HG03045 (cell line): ENCODE measurements around the gene PIP4K2A.
"Not testable (repeated sequence)": the region's sequence is repeated elsewhere in the genome, so short reads cannot be mapped to it uniquely, and the experiment has no call there.

Experiments
- ATAC-seq: cut with Tn5 transposase; IDR thresholded peaks from one replicate; pipeline ENCODE4 v1.9.1; 2021; ENCODE audit warnings: mild to moderate bottlenecking, moderate library complexity; ENCODE audit not compliant: unreplicated experiment

The PIP4K2A gene

GRCh38 chr10:22531441-22531840 is 182.9 kb downstream of the PIP4K2A start:
- ATAC-seq, result no peak

DNA sequence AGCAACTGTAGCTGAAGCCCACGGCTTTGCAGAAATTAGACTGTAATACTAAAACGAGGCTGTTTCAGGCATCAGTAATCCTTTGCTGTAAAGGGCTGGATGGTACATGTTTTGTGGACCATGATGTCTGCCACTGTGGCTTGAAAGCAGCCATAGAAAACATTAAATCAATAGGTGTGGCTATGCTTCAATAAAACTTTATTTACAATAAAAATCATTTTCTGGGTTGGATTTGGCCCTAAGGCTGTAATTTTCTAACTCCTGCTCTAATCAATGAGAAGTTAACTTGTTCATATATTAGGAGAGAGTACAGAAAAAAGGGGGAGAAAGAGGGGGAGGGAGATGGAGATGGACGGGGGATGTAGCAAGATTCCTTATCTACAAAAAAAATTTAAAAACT is 183.4 kb downstream of the PIP4K2A start:
- ATAC-seq, result no peak

DNA sequence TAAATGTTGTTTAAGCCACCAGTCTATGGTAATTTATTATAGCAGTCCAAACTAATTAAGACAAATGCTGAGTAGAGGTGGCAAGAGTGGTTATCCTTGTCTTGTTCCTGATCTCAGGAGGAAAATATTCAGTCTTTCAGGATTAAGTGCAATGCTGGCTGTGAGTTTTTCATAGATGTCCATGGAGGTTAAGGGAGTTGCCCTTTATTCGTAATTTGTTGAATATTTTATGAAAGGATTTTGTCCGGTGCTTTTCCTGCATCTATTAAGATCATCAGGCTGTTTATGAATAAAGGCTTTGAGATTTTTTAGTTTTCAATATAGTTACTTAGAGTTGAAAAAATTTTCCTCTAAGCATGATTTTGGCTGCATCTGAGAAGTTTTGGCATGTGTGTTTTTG is 186.9 kb downstream of the PIP4K2A start:
- no peak for ATAC-seq

- not testable (repeated sequence) for ATAC-seq
Observed at GRCh38 chr10:22524333-22524732, 190.0 kb downstream of the PIP4K2A start.

- not testable (repeated sequence) for ATAC-seq
Observed at GRCh38 chr10:22520645-22521044, 193.7 kb downstream of the PIP4K2A start.

DNA sequence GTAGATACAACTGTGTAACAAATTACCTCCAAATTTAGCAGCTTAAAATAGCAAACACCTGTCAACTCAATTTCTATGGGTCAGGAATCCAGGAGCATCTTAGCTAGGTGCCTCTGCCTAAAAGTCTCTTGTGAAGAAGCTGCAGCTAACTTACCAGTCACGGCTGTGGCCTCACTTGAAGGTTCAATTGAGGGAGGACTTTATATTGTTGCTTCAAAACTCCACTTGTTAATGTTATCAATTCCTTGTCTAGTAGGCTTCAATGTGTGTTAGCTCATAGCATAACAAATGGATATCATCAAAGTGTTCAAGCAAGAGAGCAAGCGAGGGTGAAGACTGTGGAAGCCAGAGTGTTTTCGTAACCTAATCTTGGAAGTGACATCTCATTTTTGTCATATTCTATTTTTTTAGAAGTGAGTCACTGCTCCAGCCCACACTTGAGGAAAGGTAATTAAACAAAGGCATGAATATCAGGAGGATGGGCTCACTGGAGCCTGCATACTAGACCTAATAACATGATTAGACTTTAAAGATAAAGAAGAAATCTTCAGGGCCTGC is 196.1 kb downstream of the PIP4K2A start:
- ATAC-seq, result no peak

GRCh38 chr10:22515009-22515408 is 199.4 kb downstream of the PIP4K2A start:
- no peak for ATAC-seq

GRCh38 chr10:22514414-22514758 is 200.0 kb downstream of the PIP4K2A start:
- not testable (repeated sequence) for ATAC-seq

- not testable (repeated sequence) for ATAC-seq
Observed at GRCh38 chr10:22513483-22514413, 200.6 kb downstream of the PIP4K2A start.

DNA sequence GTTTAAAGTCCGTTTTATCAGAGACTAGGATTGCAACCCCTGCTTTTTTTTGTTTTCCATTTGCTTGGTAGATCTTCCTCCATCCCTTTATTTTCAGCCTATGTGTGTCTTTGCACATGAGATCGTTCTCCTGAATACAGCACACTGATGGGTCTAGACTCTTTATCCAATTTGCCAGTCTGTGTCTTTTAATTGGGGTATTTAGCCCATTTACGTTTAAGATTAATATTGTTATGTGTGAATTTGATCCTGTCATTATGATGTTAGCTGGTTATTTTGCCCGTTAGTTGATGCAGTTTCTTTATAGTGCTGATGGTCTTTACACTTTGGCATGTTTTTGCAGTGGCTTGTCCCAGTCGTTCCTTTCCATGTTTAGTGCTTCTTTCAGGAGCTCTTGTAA is 202.4 kb downstream of the PIP4K2A start:
- not testable (repeated sequence) for ATAC-seq

GRCh38 chr10:22508214-22508613 is 206.2 kb downstream of the PIP4K2A start:
- not testable (repeated sequence) for ATAC-seq

- ATAC-seq, result no peak
Observed at GRCh38 chr10:22505911-22506685, 208.3 kb downstream of the PIP4K2A start.

GRCh38 chr10:22504766-22505165 is 209.6 kb downstream of the PIP4K2A start:
- no peak for ATAC-seq

- ATAC-seq, result no peak
Observed at GRCh38 chr10:22503315-22504088, 210.9 kb downstream of the PIP4K2A start.

GRCh38 chr10:22501863-22502262 is 212.5 kb downstream of the PIP4K2A start:
- ATAC-seq, result no peak

DNA sequence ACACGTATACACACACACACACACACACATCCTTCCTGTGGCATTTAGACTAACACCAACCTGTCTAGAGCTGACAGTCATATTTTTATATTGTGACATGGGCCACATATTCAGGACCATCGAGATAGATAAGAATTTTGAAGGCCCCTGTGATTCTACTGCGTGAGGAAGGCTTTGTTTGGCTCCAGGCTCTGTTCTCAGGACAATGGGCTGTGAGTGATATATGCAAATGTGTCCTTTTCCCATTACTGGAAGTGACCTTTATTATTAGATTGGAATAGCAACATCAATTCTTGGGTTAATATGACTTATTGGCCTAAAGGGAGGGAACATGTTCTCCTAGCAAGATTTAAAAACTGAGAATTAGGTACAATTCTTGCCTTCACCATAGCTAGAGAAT is 213.0 kb downstream of the PIP4K2A start:
- ATAC-seq, result no peak

DNA sequence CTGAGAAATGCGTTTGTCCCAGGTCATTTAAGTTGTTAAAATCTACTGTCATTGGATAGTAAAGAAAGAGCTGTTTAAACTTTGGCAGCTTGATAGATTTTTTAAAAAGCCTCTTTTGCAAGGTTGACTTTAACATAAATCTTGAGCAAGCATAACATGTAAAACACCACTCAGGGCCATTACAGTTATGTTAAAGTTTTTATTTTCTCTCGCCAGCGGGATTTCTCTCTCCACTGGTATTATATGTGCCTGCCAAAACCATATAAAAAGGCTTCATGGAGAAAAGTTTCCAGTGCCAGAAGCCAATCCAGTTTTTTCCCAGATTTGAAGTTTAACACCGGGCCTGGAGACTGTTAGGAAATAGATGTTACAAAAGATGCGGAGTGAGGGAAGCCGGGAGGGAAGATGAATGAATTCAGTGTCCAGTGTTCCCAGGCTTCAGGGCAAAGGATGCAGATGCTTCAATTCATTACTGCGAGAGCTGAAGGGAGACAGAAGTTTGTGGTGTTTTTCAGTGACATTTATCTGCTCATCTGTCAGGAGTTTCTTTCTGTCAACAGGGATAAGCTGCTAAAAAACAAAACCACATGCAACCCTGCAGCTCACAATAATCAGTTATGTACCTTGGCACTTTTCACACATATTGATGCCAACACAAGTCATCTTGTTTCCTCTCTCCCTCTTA is 213.6 kb downstream of the PIP4K2A start:
- ATAC-seq, result no peak

- ATAC-seq, result not testable (repeated sequence)
Observed at GRCh38 chr10:22499973-22500372, 214.4 kb downstream of the PIP4K2A start.

DNA sequence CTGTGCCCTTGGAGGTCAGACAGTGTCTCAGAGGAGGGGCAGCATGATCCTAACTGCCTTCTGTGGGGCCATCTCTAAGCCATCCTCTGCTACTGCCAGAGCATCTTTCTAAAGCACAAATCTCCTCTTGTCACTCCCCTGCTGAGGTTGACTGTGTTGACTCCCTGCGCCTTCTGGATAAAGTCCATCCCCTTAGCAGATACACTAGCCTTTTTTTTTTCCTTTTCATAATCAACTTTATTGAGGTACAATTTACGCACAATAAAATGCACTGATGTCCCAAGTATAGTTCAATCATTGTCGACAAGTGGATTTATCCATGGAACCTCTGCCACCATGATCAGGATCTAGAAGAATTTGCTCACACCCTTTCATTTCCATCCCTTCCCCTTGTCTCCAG is 219.0 kb downstream of the PIP4K2A start:
- ATAC-seq, result no peak

DNA sequence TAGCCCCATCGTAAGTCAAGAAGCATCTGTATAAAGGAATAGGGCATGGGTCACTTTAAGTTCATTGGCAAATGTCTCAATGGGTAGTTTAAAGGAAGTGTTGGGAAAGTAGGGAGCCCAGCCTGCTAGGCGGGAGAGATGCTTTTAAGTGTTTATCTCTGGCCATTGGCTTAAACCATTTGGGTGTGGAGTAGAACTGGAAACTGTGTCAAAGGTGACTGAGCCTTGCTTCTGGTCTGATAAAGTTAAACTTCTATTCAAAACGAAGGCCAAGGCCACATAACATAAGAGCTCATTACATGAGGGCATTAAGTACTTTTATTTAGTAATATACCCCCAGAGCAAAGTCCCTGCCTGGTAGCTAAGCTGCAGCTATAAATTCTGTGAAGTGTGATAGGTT is 220.4 kb downstream of the PIP4K2A start:
- no peak for ATAC-seq
